GM19193 (cell line): ENCODE data around the gene LIN7C.

ENCODE experiments used
- POLR2A ChIP-seq: IDR thresholded peaks from 4 replicates; pipeline ENCODE4 v1.6.1; 2011; ENCODE audit not compliant: insufficient read depth, insufficient read length; ENCODE audit errors: extremely low read depth

LIN7C gene

GRCh38 chr11:27467181-27467913 lies 39.2 kb downstream of the LIN7C start:
- TF ChIP-seq POLR2A: no peak

DNA sequence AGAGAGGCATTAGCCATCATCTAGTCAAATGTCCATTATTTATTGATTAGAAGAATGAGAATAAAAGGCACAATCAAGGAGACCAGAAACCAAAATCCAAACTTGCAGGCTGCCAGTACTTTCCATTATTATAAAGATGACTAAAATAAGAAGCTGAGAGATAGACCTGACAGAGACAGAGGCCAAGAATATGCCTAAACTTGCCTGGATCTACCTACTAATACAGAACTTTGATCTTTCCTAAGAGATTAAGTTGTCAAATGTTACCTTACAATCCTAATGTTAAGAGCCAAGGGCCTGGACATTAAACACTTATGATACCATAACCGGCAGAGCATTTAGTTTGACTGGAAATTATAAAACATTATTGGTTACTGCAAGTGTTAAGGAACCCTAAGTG lies 40.2 kb downstream of the LIN7C start:
- TF ChIP-seq POLR2A: no peak

DNA sequence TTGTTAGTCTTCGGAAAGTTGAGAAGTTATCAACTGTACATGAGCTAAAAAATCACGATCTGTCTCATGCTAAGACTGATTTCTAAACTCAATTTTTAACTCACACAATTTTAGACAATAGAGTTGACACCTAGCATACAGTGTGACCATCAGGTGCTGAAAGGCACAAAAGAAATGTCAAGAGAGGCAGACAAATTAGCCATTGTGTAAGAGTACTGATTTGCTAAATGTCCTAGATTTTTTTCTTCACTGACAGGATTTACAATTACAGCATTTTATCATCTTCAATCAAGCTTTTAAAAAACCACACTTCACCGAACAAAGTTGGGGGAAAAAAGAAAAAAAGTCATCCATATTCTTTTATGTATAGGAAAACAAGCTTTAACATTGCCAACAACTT lies 40.9 kb downstream of the LIN7C start:
- no peak for TF ChIP-seq POLR2A

GRCh38 chr11:27464909-27465308 lies 41.7 kb downstream of the LIN7C start:
- no peak for TF ChIP-seq POLR2A

DNA sequence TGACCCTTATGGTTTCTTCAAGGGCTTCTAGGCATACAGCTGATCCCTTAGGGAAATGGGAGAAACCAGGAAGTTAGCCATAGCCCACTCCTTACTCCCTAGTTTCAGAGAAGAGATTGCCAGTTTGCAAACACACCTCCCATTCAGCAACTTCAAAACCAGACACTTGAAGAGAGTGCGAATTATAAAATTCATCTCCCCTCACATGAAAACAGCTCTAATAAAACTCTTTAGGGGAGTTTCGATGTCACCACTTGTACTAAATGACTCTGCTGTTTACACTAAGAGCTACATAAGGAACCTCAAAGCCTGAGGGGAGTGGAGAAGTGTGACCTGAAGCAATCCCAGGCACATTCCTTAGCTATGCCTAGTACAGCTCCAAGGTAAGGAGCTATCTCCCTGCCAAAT lies 42.3 kb downstream of the LIN7C start:
- TF ChIP-seq POLR2A: no peak

DNA sequence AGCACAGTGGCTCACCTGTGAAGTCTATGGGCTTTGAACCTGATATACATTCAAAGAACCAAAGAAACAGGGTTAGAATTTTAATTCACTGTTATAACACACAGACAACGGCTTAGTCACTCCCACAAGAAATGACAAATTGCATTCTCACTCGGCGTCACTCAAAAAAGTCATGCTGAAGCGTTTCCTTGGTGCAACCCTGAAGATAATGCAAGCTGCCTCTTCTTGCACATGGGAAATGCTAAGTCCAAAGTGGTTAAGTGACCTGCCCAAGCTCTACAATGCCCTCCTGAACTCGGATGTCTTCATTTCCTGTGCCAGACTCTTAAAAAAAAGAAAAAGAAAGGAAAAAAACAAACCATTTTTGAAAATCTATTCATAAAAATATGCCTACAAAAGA lies 44.0 kb downstream of the LIN7C start:
- TF ChIP-seq POLR2A: no peak

DNA sequence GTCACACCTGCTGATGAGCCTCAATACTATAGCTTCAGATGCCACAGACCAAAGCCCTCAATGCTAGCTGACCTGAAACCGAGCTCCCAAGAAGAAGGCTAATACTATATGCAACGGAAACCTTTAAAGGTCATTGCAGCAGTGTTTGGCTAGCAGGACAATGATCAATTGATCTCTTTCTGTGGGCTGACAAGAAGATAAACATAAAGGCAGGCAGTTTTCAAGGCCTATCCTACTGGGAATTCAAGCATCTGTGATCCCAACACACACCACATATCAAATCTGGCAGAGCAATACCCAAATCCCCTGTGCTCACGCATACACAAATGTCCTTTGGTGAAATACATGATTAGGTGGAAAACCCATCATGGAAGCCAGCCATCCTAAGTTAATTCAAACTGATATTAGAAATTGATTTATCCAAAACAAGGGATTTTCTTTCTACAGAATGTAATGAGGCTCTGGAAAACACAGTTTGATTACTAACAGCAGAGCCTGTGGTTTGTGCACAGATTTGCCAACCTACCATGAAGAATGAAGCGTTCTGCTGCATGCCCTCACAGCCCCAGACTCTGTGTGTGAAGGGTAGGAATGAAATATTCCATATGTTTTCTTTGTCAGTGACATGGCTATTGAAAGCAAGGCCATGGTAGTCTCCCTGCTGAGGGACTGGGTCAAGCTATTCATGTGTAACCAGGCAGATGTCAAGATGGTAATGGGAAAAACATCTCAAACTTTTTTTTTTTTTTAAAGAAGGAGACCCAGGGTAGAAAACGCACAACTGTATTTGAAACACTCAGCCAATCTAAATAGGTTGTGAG lies 46.2 kb downstream of the LIN7C start:
- no peak for TF ChIP-seq POLR2A

GRCh38 chr11:27459191-27459590 lies 47.4 kb downstream of the LIN7C start:
- TF ChIP-seq POLR2A: no peak

GRCh38 chr11:27458182-27458581 lies 48.4 kb downstream of the LIN7C start:
- no peak for TF ChIP-seq POLR2A

DNA sequence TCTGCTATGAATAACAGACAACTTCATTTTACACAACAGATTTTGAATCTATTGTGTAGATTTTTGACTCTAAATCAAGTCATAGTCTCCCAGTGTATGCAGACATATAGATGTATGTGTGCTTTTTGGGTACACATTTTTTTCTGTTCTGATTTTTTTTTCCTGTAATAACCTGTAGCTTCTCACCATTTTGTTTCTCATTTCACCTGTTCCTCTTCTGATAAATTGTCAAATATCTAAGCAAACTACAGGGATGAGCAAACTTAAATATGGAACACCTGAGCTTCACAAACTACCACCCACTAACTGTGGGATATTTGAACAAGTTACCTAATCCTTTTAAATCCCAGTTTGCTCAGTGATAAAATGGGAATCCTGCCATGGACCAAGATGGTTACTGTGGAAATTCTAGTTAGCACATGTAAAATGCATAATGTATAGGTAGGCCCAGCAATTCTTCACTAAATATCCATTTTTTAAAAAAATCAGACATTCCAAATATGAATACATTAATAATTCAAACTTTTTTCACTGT lies 49.7 kb downstream of the LIN7C start:
- TF ChIP-seq POLR2A: no peak

DNA sequence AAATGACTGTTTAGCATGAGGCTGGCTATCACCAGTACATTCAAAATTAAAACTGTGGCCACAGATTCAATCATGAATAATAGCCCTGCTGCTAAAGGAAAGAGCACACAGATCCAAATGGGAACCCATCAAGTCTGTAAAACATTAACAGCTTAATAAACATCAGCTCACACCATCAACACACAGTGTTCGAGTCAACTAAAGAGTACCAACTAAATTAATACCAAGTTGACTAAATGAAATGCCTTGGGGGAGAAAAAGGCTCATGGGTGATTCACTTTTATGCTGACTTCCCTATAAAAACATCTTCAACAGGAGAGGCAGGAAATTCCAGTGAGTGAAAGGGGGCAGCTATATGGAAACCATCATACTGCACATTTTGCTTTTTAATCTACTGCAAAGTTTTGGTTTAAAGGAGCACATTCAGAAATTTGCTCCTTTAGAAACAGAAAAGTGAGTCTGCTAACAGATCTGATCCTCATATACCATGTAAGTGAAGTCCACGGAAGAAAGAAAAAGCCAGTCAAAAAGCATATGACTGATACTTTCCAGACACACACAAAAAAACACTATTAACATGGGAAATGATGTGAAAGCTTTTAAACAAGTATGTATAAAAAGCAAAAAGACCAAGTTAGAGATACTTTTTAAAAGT lies 50.3 kb downstream of the LIN7C start:
- no peak for TF ChIP-seq POLR2A

- TF ChIP-seq POLR2A: no peak
Measured at GRCh38 chr11:27455667-27456066, 50.9 kb downstream of the LIN7C start.

- no peak for TF ChIP-seq POLR2A
Measured at GRCh38 chr11:27453701-27454100, 52.9 kb downstream of the LIN7C start.

DNA sequence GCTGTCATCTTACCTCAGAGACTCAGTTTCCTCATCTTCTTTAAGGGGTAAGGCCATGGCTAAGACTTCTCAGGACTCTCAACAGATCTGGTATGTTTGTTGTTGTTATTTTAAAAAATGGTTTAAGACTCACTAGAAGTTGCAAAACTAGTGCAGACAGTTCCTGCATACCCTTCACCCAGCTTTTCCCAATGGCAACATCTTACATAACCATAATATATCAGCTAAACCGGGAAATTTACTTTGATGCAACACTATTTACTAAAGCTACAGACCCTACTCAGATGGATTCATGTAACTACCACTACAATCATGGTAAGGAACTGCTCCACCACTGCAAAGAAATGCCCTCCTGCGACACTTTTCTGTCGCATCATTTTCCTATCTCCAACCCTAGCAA lies 54.4 kb downstream of the LIN7C start:
- TF ChIP-seq POLR2A: no peak

GRCh38 chr11:27451244-27451965 lies 55.2 kb downstream of the LIN7C start:
- no peak for TF ChIP-seq POLR2A
